GM12873 (cell line): ENCODE data around the gene SORD.

Source experiments
- CTCF ChIP-seq: IDR thresholded peaks from 2 replicates; pipeline ENCODE4 v1.5.1; 2012; ENCODE audit warnings: low read depth, mild to moderate bottlenecking, moderate library complexity, low read length, control low read depth; ENCODE audit not compliant: insufficient read depth; ENCODE audit errors: missing control alignments

SORD gene

GRCh38 chr15:45116482-45117307 is 93.7 kb downstream of the SORD start:
- TF ChIP-seq CTCF = no peak

- TF ChIP-seq CTCF = no peak
Observed at GRCh38 chr15:45117308-45118130, 94.5 kb downstream of the SORD start.

- peak; percentile 100 for TF ChIP-seq CTCF
Observed at GRCh38 chr15:45118131-45118588, 95.2 kb downstream of the SORD start.

GRCh38 chr15:45118996-45119395 is 96.0 kb downstream of the SORD start:
- no peak for TF ChIP-seq CTCF

GRCh38 chr15:45120081-45120972 is 97.3 kb downstream of the SORD start:
- TF ChIP-seq CTCF = no peak

- TF ChIP-seq CTCF = no peak
Observed at GRCh38 chr15:45121020-45121419, 98.0 kb downstream of the SORD start.
